Keratinocyte (primary cell): ENCODE results near the gene LBHD1. TPM values are rescaled to one million over a fixed set of nuclear protein-coding genes. Genes with fewer than 3 reads are reported as not detected.

Experiments used
- DNase-seq: peaks from one replicate; pipeline ENCODE4 v3.0.0-alpha.2; 2011; ENCODE audit warnings: low read depth, missing footprints, low spot score
- FAIRE-seq: peaks from 2 replicates; lab custom pipeline; 2011; peaks lifted over from hg19 to GRCh38; lab: Jason Lieb, UNC
- H2AFZ ChIP-seq: 2 replicates; pipeline ENCODE4 v1.6.0; 2012; ENCODE audit warnings: low read length, control low read depth, inconsistent platforms; ENCODE audit not compliant: control insufficient read depth
- H3K27ac ChIP-seq: 2 replicates; pipeline ENCODE4 v1.5.1; 2011; ENCODE audit warnings: low read length; ENCODE audit not compliant: control insufficient read depth, insufficient read depth
- H3K27me3 ChIP-seq: 3 replicates; pipeline ENCODE4 v1.6.0; 2011; ENCODE audit warnings: low read length; ENCODE audit not compliant: control insufficient read depth, insufficient read depth; ENCODE audit errors: extremely low read depth
- H3K36me3 ChIP-seq, 2 experiments: 2 replicates in 1 of 2; 3 replicates in 1 of 2; pipeline ENCODE4 v1.5.1; 2011; ENCODE audit warnings: low read length in 2 of 2, mild to moderate bottlenecking in 1 of 2; ENCODE audit not compliant: control insufficient read depth in 2 of 2, insufficient read depth in 2 of 2; ENCODE audit errors: extremely low read depth in 1 of 2
- H3K4me1 ChIP-seq: 3 replicates; pipeline ENCODE4 v1.5.1; 2011; ENCODE audit warnings: low read length; ENCODE audit not compliant: control insufficient read depth, insufficient read depth; ENCODE audit errors: extremely low read depth
- H3K4me2 ChIP-seq: 3 replicates; pipeline ENCODE4 v1.6.0; 2011; ENCODE audit warnings: low read depth, low read length; ENCODE audit not compliant: control insufficient read depth, insufficient read depth; ENCODE audit errors: extremely low read depth
- H3K4me3 ChIP-seq, 3 experiments: fragments of 200-600 bp in 1 of 3; sonication (generic) in 1 of 3; 2 replicates in 2 of 3; 3 replicates in 1 of 3; pipeline ENCODE4 v1.5.1; 2011 to 2016; ENCODE audit warnings: low read length in 3 of 3, mild to moderate bottlenecking in 3 of 3, control low read depth in 2 of 3, inconsistent platforms in 1 of 3, low read depth in 1 of 3, mixed read lengths in 1 of 3, mixed run types in 1 of 3, moderate library complexity in 1 of 3; ENCODE audit not compliant: control insufficient read depth in 2 of 3, insufficient read depth in 2 of 3; ENCODE audit errors: extremely low read depth in 1 of 3
- H3K79me2 ChIP-seq: 2 replicates; pipeline ENCODE4 v1.6.0; 2012; ENCODE audit warnings: low read length; ENCODE audit not compliant: control insufficient read depth, insufficient read depth
- H3K9ac ChIP-seq: 3 replicates; pipeline ENCODE4 v1.6.0; 2011; ENCODE audit warnings: low read length; ENCODE audit not compliant: control insufficient read depth, insufficient read depth; ENCODE audit errors: extremely low read depth
- H3K9me1 ChIP-seq: 3 replicates; pipeline ENCODE4 v1.6.0; 2011; ENCODE audit warnings: low read length; ENCODE audit not compliant: control insufficient read depth, insufficient read depth; ENCODE audit errors: extremely low read depth
- H3K9me3 ChIP-seq: 2 replicates; pipeline ENCODE4 v1.5.1; 2012; ENCODE audit warnings: low read depth, low read length; ENCODE audit not compliant: control insufficient read depth
- H4K20me1 ChIP-seq: 3 replicates; pipeline ENCODE4 v1.6.0; 2011; ENCODE audit warnings: low read length; ENCODE audit not compliant: control insufficient read depth, insufficient read depth; ENCODE audit errors: extremely low read depth
- EZH2 ChIP-seq: IDR thresholded peaks from one replicate; pipeline ENCODE4 v1.6.1; 2012; ENCODE audit warnings: inconsistent platforms, mild to moderate bottlenecking, low read length, moderate library complexity
- dilution Hi-C: fragments of 300-500 bp; cut with MboI; formaldehyde crosslinking; loops from one replicate; pipeline ENCODE4 v1.7.0; 2020; ENCODE audit warnings: low sequenced_read_pairs; ENCODE audit not compliant: extremely low pct_ligation_motif_present
- polyA plus RNA-seq, 5 experiments: library from polyadenylated mRNA; depleted of rRNA in 3 of 5; stranded (reverse) in 3 of 5; stranded (forward) in 1 of 5; unstranded in 1 of 5; fragments of >200 nt; gene quantifications; 1 replicate in 1 of 5; 2 replicates in 3 of 5; 3 replicates in 1 of 5; pipeline versions ENCODE4 v1.2.1 to v1.2.3, GENCODE V29; 2011 to 2012; ENCODE audit warnings: missing spikeins in 2 of 5, low read depth in 1 of 5, low replicate concordance in 1 of 5
- TF ChIP-seq, protein P1 (sequence below), 3 experiments: IDR thresholded peaks in 1 of 3; conservative IDR thresholded peaks in 1 of 3; optimal IDR thresholded peaks in 1 of 3; 2 replicates in 2 of 3; 3 replicates in 1 of 3; pipeline versions ENCODE3 to v1.5.1; 2011; ENCODE audit warnings: low read length in 3 of 3, mild to moderate bottlenecking in 3 of 3, moderate library complexity in 2 of 3, control low read depth in 1 of 3, inconsistent platforms in 1 of 3; ENCODE audit not compliant: insufficient read depth in 2 of 3; ENCODE audit errors: extremely low read depth in 1 of 3

The LBHD1 gene
- polyA plus RNA-seq, 1 donor (not counting 4 experiments of a cell fraction or from before 2014, with no cell fraction given): 4.9 TPM

DNA sequence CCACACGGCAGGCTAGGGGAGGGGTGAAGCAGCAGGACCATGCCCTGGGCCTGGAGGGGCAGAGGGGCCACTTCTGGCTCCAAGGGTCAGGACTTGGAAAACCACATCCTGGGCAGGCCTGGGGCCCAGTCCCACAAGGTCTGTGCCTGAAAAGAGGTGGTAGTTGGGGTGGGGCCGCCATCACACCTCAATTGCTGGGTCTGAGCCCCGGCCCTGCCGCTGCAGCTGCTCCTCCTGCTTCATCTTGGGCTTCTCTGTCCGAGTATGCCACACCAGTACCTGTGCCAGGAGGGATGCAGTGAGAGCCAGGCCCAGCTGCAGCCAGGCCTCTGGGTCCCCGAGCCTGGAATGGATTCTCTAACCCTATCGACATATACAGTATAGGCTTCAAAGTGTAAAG lies 56.5 kb downstream of the LBHD1 start:
- Histone ChIP-seq H3K36me3 (peaks cover 8 to 13% of the 10 kb centered on the region in 2 experiments), H3K9me1 (no peaks in the 10 kb centered on the region), H3K9me3 (no peaks in the 10 kb centered on the region), H4K20me1 (no peaks in the 10 kb centered on the region), H3K27ac (no peak overlapping the region), H3K27me3 (no peaks in the 10 kb centered on the region), H2AFZ (no peak overlapping the region), H3K79me2 (no peaks in the 10 kb centered on the region), H3K4me3 (no peak overlapping the region), H3K4me1 (peaks cover 33% of the 10 kb centered on the region), H3K4me2 (no peak overlapping the region), H3K9ac (no peak overlapping the region)
- no peak for DNase-seq
- FAIRE-seq: no peak
- dilution Hi-C loops: no loop called here
- TF ChIP-seq, protein P1, sequence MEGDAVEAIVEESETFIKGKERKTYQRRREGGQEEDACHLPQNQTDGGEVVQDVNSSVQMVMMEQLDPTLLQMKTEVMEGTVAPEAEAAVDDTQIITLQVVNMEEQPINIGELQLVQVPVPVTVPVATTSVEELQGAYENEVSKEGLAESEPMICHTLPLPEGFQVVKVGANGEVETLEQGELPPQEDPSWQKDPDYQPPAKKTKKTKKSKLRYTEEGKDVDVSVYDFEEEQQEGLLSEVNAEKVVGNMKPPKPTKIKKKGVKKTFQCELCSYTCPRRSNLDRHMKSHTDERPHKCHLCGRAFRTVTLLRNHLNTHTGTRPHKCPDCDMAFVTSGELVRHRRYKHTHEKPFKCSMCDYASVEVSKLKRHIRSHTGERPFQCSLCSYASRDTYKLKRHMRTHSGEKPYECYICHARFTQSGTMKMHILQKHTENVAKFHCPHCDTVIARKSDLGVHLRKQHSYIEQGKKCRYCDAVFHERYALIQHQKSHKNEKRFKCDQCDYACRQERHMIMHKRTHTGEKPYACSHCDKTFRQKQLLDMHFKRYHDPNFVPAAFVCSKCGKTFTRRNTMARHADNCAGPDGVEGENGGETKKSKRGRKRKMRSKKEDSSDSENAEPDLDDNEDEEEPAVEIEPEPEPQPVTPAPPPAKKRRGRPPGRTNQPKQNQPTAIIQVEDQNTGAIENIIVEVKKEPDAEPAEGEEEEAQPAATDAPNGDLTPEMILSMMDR (optimal IDR thresholded peaks at IDR 0.05 in 1 of 3, IDR thresholded peaks at IDR 0.05 in 1 of 3, conservative IDR thresholded peaks at IDR 0.05 in 1 of 3; ENCODE audit: extremely low read depth in 1 of 3, insufficient read depth in 2 of 3, low read length in 3 of 3): no peak
- no peak for TF ChIP-seq EZH2

DNA sequence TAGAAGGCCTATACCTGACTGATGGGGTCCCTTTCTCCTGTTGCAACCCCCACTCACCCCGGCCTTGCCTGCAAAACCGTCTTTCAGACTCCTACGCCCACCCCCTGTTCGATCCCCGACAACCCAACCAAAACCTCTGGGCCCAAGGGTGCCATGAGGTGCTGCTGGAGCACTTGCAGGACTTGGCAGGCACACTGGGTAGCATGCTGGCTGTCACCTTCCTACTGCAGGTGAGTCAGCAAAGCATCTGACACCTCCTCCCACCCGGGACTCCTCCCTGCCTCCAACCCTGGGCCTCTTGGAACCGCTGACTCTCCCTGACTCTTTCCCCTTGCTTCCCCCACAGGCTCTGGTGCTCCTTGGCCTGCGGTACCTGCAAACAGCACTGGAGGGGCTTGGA lies 57.8 kb downstream of the LBHD1 start:
- Histone ChIP-seq H3K27me3 (no peaks in the 10 kb centered on the region), H3K79me2 (no peaks in the 10 kb centered on the region), H3K36me3 (peaks cover 8 to 18% of the 10 kb centered on the region in 2 experiments), H3K4me1 (peaks cover 22% of the 10 kb centered on the region), H3K9me1 (no peaks in the 10 kb centered on the region), H3K27ac (no peak overlapping the region), H2AFZ (no peak overlapping the region), H3K9me3 (no peaks in the 10 kb centered on the region), H4K20me1 (no peaks in the 10 kb centered on the region), H3K4me2 (no peak overlapping the region), H3K9ac (no peak overlapping the region), H3K4me3 (no peak overlapping the region)
- TF ChIP-seq EZH2: no peak
- TF ChIP-seq, protein P1 (optimal IDR thresholded peaks at IDR 0.05 in 1 of 3, IDR thresholded peaks at IDR 0.05 in 1 of 3, conservative IDR thresholded peaks at IDR 0.05 in 1 of 3; ENCODE audit: extremely low read depth in 1 of 3, insufficient read depth in 2 of 3, low read length in 3 of 3): no peak
- DNase-seq (no peak), FAIRE-seq (peak; percentile 82)
- dilution Hi-C loops: no loop called here
